Measurements from ENCODE around the gene SSTR3.

Gene SSTR3

DNA sequence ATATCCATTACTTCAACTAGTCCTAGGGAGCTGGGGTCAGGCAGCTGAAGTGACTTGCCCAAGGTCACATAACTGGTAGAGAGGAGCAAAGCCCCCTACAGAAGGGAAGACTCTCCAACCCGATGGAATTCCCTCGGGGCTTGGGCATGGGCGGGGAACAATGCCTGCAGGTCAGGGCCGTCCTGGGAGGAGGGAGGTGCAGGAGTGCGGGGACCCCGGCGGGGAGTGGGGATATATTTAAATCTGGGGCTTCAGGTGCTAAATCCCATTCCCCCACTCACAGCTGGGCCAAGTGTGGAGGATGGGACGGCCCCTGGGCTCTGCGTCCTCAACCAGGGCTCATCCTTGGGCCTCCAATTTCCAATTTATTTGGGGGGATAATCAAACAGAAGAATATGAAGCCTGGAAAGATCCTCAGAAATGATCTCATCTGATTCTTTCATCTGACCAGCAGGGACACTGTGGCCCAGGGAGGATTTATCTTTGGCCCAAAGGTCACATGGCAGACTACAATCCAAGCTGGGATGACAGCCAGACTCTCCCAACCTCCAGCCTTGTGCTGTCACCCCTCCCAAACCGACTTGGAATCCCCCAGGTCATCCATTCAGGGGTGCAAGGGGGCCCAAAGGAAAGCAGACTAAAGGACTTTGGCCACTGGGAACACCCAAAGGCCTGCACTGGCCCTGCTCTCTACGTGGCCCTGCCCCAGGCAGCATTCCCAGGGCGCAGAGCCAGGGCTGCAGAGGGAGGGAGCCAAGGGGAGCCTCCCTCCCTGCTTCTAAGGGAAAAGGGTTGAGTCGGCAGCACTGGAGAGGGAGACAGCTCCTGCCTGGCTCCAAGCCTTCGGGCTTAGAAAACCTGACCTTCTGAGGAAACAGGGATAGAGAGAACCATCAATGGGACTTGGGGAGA lies 15.5 kb downstream of the SSTR3 start:
- no peak for DNase-seq (ENCODE audit: low read depth)

DNA sequence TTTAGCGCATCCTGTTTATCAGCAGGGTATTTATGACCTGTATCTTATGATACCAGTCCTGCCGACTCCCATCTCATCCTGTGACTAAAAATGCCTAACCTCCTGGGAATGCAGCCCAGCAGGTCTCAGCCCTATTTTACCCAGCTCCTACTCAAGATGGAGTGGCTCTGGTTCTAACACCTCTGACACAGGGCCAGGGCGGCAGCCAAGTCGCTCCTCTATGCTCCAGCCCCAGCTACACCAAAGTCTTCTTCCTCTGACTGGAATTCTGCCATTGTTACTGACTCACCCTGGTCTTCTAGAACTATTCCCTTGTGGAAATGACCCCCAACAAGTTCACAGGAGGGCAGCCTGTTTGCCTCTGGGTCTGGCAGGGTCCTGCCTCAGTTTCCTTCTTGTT lies 16.4 kb downstream of the SSTR3 start:
- DNase-seq (ENCODE audit: low read depth), result no peak

DNA sequence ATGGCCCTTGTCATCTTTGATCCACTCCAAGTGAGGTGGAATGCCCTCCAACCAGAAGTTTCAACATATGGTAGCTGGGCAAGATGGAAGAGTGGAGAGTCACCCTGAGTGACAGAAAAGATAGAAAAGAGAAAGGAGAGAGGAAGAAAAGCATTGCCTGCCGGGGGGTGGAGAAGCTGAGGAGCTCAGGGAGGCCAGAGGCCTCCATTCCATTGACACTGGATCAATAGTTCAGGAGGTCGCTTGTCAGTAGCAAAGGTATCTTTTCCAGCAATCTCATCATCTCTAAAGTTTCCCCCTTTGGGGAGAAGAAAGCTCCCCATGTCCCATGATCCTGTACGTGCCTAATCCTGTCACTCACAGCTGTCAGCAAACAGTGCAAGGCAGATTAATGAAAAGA lies 17.5 kb downstream of the SSTR3 start:
- no peak for DNase-seq (ENCODE audit: low read depth)

DNA sequence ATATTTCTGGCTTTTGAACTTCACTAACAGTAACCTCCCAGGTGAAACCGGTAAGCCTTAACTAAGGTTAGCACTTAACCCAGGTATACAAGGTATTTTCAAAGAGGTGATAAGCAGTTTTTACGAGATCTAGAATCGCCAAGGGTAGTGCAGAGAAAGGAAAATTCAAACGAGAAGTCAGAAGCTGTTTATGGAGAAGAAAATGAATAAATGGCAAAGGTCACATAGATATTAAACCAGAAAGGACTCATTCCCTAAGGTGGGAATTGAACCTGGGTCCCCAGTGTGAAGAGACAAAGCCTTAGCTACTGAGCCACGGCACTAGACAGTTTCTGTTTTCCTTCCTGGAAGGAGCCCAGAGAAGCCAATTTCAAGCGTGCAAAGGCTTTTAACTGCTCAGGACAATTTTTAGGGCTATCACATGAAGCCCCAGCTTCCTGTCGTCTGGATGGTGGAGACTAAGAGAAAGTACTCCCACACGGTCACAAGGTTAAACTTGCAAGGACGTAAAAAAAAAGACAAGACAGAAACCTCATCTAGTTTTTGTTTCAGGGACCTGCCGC lies 18.6 kb downstream of the SSTR3 start:
- DNase-seq (ENCODE audit: low read depth), result peak; percentile 47

DNA sequence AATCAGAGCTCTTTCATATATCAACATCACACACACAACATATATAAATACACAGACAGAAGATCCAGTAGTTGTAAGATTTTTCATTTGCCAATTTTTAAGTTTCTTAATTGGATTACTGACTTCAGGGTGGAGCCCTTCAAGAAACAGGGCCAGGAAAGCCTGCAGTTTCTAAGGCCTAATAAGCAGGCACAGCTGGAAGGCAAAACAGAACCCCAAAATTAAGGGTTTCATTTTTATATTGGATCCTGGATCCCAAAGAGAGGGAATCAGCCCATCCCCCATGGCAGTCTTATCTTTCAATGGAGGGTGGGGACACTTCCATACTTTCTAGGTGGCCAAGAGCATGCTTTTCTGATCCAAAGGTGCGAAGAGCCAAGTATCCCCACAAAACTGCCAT lies 19.5 kb downstream of the SSTR3 start:
- DNase-seq (ENCODE audit: low read depth), result no peak

DNA sequence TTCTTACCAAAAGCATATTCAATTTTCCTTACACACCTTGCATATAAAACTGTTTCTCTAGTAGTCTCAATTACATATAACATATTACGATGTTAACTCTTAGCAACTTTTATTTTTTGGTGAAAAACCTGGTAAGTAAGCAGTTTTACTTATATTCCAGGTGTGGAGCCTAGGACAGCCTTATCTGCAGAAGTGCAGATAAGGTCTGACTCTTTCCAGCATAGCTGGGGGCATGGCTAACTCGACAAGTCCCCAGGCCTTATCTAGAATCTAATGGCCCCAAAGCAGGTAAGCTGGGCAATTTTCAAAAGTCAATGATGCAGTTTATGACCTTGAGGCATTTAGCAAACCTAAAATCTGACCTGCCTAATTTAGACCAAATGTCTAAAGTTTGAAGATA lies 20.1 kb downstream of the SSTR3 start:
- DNase-seq (ENCODE audit: low read depth), result no peak

DNA sequence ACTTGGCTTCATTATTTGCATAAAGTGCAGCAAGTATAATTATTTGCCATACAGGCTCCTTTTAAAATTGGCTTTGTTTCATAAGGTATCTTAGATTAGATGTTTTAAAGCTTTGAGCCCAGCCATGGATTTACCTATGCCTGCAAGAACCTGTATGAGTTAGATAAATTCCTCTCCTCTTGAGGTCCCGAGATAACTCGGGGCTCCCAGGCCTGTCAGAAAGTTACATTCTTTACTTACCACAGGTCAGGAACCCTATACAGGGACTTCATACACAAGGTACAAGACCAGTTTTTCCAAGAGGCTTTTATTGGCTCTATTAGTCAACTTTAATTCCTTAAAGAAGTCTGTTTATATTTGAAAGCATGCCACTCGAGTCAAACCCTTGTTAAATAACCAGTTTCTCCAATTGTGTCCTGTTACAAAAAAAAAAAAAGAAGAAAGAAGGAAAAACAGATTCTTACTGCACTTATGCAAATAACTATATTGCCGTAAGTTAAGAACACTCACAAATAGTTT lies 22.0 kb downstream of the SSTR3 start:
- no peak for DNase-seq (ENCODE audit: low read depth)

DNA sequence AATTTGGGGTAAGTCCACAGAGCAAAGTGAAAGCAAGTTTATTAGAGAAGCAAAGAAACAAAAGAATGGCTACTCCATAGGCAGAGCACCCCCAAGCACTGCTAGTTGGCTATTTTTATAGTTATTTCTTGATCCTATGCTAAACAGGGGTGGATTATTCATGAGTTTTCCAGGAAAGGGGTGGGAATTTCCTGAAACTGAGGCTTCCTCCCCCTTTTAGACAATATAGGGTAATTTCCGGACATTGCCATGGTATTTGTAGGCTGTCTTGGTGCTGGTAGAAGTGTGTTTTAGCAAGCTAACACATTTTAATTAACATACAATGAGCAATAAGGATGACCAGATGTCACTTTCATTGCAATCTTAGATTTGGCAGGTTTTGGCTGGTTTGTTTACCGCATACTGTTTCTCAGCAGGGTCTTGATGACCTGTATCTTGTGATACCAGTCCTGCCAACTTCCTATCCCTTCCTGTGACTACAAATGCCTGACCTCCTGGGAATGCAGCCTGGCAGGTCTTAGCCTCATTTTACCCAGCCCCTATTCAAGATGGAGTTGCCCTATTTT lies 23.3 kb downstream of the SSTR3 start:
- no peak for DNase-seq (ENCODE audit: low read depth)

DNA sequence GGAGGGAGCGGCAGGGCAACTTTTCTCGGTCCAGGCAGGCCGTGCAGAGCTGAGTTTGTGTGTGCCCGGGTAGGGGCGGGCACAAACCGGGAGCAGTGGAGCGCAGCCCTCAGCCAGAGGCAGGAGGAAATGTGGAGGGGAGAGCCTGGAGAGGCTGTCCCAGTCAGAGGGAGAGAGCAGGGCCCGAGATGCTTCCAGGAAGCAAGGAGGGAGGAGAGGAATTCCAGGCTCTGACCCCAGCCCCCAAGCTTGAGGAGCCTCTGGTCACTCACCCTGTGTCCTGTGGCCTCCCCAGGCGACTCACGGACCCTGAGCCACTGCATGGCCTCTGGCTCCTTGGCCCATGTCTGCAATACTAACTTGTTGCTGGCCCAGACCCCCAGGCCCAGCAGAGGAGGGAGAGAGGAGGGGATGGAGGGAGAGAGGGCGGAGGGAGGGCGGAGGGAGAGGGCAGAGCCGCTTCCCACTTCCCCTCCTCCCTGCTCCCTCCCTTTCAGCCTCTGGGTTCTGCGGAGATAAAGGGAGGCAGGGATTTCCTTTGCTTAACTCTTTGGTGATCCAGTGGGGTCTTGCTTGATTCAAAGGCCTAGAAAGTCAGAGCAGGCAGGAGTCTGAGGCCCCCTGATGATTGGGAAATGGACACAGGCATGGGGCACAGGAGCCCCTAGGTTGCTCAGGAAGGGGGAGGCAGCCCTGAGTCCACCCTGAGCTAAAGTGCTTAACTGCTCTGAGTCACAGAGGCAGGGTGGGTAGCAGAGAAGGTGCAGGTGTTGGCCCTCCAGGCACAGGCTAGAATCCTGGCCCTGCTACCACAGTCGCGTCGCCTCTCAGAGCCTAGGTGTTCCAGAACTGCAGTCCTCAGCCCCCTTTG lies 24.2 kb downstream of the SSTR3 start, which contains the start of gene C1QTNF6:
Gene C1QTNF6 (minus strand): TSS at position 357 of the 871 bp plus-strand sequence. CDS start 34 bp downstream, at position 323.
- no peak for DNase-seq (ENCODE audit: low read depth)

DNA sequence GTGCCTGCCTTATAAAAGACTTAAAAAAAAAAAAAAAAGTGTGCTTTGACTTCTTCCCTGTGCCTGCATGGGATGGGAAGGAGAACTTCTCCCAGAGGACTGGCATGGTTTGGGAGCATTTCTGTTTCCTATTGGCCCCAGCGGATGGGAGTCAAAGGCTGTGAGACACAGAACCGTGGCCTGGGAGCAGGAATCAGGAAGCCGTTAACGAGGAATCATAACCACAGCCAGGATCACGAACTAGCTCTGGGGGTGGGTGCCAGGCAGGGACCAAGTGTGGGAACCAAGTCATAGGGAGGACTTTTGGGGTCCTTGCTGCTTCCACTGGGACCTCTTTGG lies 24.8 kb downstream of the SSTR3 start:
- no peak for DNase-seq (ENCODE audit: low read depth)

DNA sequence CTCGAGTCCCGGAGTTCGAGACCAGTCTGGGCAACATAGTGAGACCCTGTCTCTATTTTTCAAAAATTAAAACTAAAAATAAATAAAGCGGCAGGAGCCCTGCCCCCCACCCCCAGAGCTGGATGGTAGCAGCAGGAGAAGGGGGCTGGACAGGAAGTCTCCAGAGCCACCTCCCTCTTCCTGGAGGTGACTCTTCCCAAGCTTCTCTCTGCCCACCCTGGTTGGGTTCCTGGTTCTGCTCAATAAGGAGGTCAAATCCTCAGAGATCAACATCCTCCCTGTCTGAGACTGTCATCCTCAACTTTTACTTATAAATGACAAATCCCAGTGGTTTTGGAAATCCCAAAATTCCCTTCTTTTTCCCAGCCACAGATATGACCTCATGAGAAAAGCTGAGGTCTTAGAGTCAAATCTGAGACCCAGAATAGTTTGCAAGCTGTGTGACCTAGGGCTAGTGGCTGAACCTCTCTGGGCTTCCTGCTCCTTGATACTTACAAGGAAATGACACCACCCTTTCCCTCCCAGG lies 25.2 kb downstream of the SSTR3 start:
- no peak for DNase-seq (ENCODE audit: low read depth)

DNA sequence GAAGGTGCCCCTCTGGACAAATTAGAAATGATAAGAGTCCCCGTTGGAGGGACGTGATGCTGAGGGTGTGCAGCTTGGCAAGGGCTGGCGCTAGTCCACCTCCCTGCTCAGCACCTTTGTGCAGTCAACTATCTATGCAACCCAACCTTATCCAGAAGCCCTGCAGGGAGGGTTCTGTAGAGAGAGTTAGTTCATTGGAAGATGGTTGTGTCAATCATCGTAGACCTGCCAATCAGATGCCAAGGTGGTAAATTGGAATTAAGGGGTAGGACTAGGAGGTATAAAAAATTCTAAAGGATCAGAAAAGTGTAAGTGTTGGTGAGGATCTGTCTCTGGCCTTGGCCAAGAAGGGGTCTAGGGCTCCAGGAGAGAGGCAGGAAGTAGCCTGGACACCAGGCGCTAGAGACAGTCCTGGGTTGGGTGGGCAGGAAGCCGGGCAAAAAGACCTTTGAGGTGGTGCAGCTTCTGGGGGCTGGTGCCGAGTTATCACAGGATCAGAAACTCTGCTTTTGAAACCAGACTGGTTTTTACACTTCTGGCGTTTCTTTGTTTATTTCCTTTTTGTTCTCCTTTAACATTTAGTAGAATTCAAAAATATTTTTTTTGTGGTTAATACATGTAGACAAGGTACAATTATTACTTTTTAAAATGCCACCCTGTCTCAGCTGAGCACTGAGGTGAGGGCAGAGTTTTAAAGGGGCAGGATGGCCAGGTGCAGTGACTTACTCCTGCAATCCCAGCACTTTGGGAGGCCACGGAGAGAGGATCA lies 25.9 kb downstream of the SSTR3 start:
- no peak for DNase-seq (ENCODE audit: low read depth)

DNA sequence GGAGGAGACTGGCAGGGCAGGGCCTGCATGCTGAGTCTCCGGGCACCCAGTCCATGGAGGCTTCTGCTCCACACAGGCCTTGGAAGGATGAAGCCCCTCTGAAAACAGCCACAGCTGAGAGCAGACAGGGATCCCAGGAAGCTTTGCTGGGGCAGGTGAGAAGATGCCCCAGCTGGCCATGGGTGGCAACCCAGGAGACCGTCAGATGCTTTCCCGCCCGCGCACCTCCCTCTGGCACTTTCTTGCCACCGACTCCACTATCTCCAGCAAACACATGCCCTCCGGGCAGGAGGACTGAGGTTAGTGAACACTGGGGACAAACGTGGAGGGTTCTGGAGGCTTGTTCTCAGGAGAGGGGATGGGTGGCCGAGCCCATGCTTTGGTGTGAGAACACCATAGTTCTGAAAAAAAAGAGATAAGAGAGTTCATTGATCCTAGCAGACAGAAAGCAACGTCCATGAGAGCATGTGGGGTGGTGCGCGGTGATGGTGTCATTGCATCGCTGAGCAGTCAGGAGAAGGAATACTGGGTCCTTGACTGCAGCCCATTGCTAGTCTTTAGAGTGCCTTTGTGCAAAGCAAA lies 26.5 kb downstream of the SSTR3 start:
- DNase-seq (ENCODE audit: low read depth), result no peak

DNA sequence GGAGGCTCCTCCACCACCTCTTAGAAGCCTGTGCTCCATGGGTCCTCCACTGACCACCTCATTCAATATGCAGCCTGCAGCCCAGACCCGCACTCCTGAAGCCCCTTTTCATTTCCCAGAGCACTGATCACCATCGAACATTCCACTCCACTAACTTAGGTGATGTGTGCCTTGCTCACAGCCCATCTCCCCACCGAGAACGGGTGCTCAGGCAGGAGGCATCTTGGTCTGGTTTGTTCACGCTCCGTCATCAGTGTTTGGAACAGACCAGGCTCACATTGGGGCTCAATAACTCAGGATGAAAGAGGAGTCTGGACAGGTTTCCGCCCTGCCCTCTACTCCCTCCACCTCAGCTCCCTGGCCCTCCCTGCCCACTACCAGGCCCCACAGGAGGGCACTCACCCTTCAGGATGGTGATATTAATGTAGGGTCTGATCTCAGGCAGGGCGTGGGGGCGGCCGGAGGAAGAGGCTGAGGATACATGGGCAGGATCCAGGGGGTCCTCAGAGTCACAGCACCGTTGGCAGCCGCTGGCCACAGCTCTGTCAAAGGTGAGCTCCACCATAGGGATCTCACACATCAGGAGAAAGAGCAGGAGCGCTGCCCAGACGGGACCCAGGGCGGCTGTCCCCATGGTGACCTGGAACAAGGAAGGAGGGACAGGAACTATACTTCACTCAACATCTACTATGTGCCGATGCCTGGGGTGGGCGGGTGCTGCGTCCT lies 27.3 kb downstream of the SSTR3 start:
- DNase-seq (ENCODE audit: low read depth), result no peak

DNA sequence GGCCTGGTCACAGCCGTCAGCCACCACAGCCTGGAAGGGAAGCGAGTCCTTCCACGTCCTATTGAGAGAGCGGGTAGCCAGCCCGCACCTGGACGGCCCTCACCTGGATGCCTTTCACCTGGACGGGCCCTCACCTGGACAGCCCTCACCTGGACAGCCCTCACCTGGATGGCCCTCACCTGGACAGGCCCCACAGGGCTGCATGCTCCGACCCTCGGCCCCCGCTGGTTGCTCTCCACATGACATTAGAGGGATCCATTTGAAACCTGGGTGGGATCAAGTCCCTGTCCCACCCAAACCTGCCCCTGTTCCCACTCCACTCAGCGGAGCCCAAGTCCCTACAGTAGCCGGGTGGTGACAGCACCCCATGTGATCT lies 27.9 kb downstream of the SSTR3 start:
- DNase-seq (ENCODE audit: low read depth), result no peak

DNA sequence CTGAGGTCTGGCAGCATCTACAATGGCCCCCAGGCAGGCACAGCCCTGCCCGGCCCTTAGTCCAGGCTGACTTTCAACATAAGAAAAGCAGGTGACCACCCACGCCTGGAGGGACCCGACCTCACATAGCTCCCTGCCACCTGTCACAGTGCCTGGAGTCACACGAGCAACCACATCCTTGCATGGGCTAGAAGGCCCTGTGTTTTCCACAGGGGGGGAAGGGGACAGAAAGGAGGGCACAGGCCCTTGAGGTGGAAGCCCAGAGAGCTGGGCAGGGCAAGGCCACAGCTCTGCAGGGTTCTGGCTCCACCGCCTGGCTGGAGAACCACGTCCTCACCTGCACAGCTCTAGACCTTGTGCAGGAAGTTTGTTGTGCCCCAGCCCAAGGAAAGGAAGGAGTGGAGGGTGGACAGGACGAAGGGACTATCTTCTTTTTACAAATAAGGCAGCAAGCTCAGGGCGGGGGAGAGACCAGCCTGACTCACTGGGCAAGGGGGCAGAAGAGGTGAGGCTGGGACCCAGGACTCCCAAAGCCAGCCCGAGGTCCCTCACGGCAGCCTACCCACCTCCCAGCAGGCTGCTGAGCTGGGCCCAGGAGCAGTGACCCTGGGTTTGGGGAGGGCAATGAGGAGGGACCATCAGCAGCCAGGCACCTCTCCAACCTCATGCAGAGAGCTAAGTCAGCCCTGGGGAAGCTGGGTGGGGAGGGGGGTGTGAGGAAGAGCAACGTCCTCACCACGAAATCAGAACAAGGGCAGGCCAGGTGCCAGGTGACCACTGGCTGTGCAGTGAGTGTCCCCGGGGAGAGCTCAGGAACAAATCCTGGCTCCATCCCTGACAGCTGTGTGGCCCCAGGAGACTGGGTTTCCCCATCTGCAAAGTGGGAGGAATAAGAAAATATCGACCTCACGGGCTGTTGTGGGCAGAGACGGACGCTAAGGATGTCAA lies 28.6 kb downstream of the SSTR3 start:
- no peak for DNase-seq (ENCODE audit: low read depth)

DNA sequence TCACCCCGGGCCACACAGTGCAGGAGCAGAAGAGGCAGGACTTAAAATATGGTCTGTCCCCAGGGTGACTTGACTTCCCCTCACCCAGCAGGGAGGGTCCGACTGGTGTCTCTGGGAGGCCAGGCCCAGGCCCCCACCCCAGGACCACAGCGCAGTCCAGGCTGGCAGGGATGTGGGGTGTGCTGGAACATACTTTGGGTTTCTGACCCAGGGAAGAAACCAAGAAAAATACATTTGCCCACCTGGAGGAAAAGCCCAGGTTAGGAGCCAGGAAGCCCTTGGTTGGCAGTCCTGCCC lies 29.4 kb downstream of the SSTR3 start:
- no peak for DNase-seq (ENCODE audit: low read depth)

DNA sequence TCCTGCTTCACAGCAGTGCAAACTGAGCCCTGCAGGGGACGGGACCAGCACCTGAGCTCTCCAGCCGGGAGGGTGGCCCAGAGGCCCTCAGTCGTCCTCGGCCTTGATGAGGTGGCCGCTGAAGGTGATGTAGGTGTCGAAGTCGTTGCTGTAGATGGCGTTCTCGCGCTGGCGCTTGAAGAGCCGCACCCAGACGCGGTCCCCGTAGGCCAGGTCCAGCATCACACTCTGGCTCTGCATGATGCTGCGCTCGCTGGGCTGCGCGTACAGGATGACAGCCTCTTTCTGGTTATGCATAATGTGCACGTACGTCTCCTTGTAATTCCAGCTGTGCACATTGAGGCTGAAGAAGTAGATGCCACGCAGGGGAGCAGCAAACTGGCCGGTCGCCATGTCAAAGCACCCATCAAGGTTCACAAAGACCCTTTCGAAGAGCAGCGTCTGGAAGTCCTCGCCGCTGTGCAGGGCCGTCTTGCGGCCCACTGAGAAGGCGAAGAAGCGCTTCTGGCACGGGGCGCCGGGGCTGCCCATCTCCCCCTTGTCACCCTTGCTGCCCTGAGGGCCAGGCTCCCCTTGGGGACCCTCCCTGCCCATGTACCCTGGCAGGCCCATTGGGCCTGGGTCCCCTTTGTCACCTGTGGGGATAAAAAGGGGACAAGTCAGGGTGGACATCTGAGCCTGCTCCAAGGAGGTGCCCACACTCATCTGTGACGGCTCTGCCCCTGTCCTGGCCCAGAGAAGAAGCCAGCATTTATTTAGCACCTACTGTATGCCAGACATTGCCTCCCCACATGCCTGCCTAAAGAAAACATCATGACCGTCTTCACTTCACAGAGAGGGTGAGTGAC lies 30.0 kb downstream of the SSTR3 start:
- DNase-seq (ENCODE audit: low read depth), result no peak

All from activated T-cell treated with anti-CD3 and anti-CD28 coated beads for 48 hours (primary cell).